GM12878 (cell line): ENCODE data around the gene GDF15.

Experiments used
- CTCF ChIP-seq, 3 experiments: IDR thresholded peaks in 2 of 3; conservative IDR thresholded peaks in 1 of 3; 2 replicates each; pipeline ENCODE4 v1.5.1; 2011; ENCODE audit warnings: low read depth in 3 of 3, low read length in 3 of 3, mild to moderate bottlenecking in 3 of 3, control low read depth in 2 of 3, moderate library complexity in 2 of 3, inconsistent platforms in 1 of 3, mixed read lengths in 1 of 3; ENCODE audit not compliant: control insufficient read depth in 2 of 3, insufficient read depth in 1 of 3; ENCODE audit errors: extremely low read depth in 1 of 3
- EP300 ChIP-seq, 2 experiments: fragments of 150-350 bp in 1 of 2; IDR thresholded peaks; 2 replicates each; pipeline ENCODE4 v1.6.1; 2011 to 2012; ENCODE audit warnings: low read depth in 2 of 2, low read length in 2 of 2, borderline replicate concordance in 1 of 2, improper control_type of control experiment in 1 of 2, inconsistent platforms in 1 of 2; ENCODE audit not compliant: control insufficient read depth in 1 of 2
- HDGF ChIP-seq: fragments of 450-650 bp; IDR thresholded peaks from 2 replicates; pipeline ENCODE4 v1.6.1; 2016; ENCODE audit warnings: antibody characterized with exemption
- PAX8 ChIP-seq: fragments of 450-650 bp; IDR thresholded peaks from 2 replicates; pipeline ENCODE4 v1.6.1; 2017; ENCODE audit warnings: mild to moderate bottlenecking, moderate library complexity
- USF2 ChIP-seq: IDR thresholded peaks from 2 replicates; pipeline ENCODE4 v1.6.1; 2011; ENCODE audit warnings: low read depth, low read length, improper control_type of control experiment, borderline replicate concordance

GRCh38 chr19:18346091-18346490 is 39.9 kb upstream of the GDF15 start:
- TF ChIP-seq EP300 (IDR thresholded peaks at IDR 0.05; ENCODE audit: borderline replicate concordance in 1 of 2, control insufficient read depth in 1 of 2, low read depth in 2 of 2, low read length in 2 of 2), result no peak
- TF ChIP-seq CTCF (IDR thresholded peaks at IDR 0.05 in 2 of 3, conservative IDR thresholded peaks at IDR 0.05 in 1 of 3; ENCODE audit: control insufficient read depth in 2 of 3, extremely low read depth in 1 of 3, insufficient read depth in 1 of 3, low read depth in 3 of 3, low read length in 3 of 3), result no peak
- TF ChIP-seq HDGF, result no peak
- no peak for TF ChIP-seq USF2
- no peak for TF ChIP-seq PAX8
